Measurements from ENCODE around the gene NNT.

DNA sequence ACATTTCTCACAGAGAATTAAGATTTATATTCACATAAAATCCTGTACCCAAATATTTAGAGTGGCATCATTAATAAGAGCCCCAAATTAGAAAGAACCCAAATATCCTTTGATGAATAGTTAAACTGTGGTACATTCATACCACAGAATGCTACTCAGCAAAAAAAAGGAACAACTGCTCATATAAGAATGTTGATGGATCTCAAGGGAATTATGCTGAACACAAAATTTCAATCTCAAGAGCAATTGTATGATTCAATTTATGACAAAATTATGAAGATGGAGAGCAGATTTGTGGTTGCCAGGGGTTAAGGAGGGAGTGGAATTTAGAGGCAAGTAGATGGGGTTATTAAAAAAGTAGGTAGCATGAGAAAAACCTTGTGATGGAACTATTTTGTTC is 41.6 kb upstream of the NNT start:
- no peak for TF ChIP-seq CTCF (conservative IDR thresholded peaks at IDR 0.05; ENCODE audit: low read depth, low read length)
- no peak for TF ChIP-seq EZH2 (IDR thresholded peaks at IDR 0.05; ENCODE audit: borderline replicate concordance, low read depth, low read length, poor library complexity, severe bottlenecking)

Measured in A673 (cell line).